GM12872 (cell line): ENCODE data around the gene PTPRZ1.

Experiments used
- TF ChIP-seq, protein P1 (sequence below): IDR thresholded peaks from 3 replicates; pipeline ENCODE4 v1.5.1; 2011; ENCODE audit warnings: low read depth, mild to moderate bottlenecking, low read length, moderate library complexity; ENCODE audit not compliant: insufficient read depth

PTPRZ1 gene

GRCh38 chr7:121985476-121986030, 112.6 kb downstream of the PTPRZ1 start:
- TF ChIP-seq, protein P1, sequence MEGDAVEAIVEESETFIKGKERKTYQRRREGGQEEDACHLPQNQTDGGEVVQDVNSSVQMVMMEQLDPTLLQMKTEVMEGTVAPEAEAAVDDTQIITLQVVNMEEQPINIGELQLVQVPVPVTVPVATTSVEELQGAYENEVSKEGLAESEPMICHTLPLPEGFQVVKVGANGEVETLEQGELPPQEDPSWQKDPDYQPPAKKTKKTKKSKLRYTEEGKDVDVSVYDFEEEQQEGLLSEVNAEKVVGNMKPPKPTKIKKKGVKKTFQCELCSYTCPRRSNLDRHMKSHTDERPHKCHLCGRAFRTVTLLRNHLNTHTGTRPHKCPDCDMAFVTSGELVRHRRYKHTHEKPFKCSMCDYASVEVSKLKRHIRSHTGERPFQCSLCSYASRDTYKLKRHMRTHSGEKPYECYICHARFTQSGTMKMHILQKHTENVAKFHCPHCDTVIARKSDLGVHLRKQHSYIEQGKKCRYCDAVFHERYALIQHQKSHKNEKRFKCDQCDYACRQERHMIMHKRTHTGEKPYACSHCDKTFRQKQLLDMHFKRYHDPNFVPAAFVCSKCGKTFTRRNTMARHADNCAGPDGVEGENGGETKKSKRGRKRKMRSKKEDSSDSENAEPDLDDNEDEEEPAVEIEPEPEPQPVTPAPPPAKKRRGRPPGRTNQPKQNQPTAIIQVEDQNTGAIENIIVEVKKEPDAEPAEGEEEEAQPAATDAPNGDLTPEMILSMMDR: no peak

DNA sequence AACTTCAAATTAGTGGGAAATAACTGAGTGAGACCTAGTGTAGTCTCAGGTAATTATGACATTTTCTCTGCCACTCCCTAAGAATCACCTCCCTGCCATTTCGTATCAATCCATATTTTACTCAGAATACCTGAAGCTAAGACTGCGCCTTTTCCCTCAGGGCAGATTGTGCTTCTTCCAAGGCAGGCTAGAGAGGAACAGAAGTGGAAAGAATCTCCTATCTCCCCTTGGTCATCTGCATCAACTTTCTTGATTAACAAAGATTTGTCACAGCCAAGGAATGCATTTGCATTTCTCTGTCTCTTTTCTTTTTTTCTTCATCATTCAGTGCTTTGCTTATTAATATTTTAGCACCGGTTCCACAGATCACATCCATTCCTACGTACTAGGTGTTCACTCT, 119.1 kb downstream of the PTPRZ1 start:
- TF ChIP-seq, protein P1: no peak

GRCh38 chr7:121994625-121995410, 121.9 kb downstream of the PTPRZ1 start:
- TF ChIP-seq, protein P1: peak; percentile 70

DNA sequence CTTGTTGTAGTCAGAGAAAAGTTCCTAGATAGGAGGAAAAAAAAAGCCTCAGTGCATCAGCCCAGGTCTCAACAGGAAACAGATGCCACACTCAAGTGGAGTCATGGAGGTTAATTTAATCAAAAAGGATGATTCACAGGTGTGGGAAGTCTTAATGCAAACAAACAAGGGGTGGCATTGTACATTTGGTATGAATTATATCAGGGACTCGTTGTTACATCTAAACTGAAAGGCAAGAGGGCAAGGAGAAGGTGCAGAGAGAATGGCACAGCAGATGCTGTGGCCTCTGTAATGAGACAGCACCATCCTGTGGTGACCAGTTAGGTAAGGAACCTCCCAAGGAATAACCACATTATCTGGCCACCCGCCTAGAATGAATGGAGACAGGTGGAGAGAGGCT, 133.7 kb downstream of the PTPRZ1 start:
- TF ChIP-seq, protein P1: no peak

DNA sequence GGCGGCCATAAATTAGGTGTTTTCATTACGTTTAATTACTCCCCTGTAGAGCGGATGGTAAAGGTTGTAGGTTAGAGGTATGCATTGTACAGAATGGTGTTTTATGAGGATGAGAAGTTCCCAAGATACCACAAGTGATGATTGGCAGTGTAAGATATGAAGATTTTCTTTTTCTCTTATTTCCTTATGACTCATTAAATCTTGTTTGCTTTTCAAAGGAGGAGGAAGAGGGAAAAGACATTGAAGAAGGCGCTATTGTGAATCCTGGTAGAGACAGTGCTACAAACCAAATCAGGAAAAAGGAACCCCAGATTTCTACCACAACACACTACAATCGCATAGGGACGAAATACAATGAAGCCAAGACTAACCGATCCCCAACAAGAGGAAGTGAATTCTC, 137.2 kb downstream of the PTPRZ1 start:
- TF ChIP-seq, protein P1: no peak

GRCh38 chr7:122013065-122013464, 140.1 kb downstream of the PTPRZ1 start:
- TF ChIP-seq, protein P1: no peak

- TF ChIP-seq, protein P1: no peak
Observed at GRCh38 chr7:122013630-122014029, 140.7 kb downstream of the PTPRZ1 start.
